Measurements from ENCODE around the gene DOCK4.

DNA sequence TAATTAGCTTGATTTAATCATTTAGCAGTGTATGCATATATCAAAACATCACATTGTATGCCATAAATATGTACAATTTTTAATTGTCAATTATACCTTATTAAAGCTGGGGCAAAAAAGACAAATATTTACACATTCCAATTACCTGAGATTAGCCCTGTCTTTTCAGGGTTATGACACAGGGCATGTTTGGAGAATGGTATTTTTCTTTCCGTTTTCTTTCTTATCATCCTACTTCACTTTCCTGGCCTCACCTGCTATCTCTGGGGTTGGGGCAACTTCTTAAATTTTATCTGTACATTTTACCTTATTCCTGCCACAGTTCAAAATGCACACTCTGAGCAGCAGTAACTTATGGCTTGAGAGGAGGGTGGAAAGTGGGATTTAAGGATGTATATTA is 285.9 kb downstream of the DOCK4 start:
- TF ChIP-seq, protein P1, sequence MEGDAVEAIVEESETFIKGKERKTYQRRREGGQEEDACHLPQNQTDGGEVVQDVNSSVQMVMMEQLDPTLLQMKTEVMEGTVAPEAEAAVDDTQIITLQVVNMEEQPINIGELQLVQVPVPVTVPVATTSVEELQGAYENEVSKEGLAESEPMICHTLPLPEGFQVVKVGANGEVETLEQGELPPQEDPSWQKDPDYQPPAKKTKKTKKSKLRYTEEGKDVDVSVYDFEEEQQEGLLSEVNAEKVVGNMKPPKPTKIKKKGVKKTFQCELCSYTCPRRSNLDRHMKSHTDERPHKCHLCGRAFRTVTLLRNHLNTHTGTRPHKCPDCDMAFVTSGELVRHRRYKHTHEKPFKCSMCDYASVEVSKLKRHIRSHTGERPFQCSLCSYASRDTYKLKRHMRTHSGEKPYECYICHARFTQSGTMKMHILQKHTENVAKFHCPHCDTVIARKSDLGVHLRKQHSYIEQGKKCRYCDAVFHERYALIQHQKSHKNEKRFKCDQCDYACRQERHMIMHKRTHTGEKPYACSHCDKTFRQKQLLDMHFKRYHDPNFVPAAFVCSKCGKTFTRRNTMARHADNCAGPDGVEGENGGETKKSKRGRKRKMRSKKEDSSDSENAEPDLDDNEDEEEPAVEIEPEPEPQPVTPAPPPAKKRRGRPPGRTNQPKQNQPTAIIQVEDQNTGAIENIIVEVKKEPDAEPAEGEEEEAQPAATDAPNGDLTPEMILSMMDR (IDR thresholded peaks at IDR 0.05), result no peak
- TF ChIP-seq EP300 (IDR thresholded peaks at IDR 0.05) (no peak), POLR2A (IDR thresholded peaks at IDR 0.05) (no peak)
